Activated CD4-positive, CD25-positive, alpha-beta regulatory T cell treated with anti-CD3 and anti-CD28 coated beads, Interleukin-2, amount 50 U/mL, for 24 hours (primary cell): ENCODE results near the gene INTS1.
"Not testable (repeated sequence)": the region's sequence is repeated elsewhere in the genome, so short reads cannot be mapped to it uniquely, and the experiment has no call there.

ENCODE experiments used
- ATAC-seq, 2 donors: fragments of 150-1000 bp; cut with Tn5 transposase; one replicate each; pipeline ENCODE4 v1.10.0; 2021; ENCODE audit warnings: mild to moderate bottlenecking in 1 of 2, moderate library complexity in 1 of 2

Gene INTS1

DNA sequence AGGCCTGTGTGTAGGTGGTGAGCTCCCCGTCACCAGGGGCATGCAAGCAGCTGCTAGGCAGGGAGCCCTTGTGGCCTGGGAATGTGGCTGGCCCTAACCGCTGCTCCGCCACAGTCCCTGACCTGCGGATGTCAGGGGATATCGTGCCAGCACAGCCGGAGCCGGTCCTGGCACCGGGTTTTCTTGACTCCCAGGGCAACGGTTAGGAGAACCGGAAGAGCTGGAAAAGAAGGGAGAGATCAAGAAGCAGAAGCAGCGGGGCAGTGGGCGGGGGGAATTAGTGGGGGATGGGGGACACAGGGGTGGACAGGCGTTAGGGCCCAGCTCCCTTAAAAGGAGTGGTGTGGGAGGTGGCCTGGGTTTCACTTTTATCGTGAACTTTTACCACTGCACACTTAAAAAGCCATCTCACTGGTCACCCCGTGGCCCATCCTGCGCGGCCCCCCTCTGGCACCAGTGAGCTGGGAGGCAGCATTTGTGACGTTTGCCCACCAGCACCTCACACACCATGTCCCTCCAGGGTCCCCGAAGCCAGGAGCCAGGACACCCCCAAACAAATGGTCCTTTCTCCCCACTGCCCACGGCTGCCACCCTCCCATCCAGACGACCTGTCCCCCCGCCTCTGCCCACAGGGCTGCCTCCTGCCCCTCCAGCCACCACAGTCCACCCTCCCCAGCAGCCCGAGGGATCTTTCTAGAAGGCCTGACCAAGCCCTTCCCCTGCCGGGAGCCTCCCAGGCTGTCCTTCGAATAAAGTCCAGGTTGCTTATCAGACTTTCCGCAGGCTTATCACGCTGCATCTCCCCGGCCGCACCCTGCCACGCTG is 43.2 kb downstream of the INTS1 start:
- ATAC-seq, result no peak

- ATAC-seq, result no peak
Observed at GRCh38 chr7:1459920-1460820, 44.0 kb downstream of the INTS1 start.

DNA sequence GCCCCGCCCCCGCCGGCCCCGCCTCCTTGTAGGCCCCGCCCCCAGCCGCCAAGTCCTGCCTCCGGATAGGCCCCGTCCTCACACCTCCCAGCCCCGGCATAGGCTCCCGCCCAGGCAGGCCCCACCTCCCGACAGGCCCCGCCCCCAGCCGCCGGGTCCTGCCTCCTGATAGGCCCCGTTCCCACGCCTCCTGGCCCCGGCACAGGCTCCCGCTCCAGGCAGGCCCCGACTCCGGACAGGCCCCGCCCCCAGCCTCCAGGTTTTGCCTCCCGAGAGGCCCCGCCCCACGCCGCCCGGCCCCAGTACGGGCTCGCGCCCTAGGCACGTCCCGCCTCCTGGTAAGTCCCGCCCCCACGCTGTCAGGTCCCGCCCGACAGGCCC is 44.7 kb downstream of the INTS1 start:
- ATAC-seq, result peak; percentile 94 to 97

DNA sequence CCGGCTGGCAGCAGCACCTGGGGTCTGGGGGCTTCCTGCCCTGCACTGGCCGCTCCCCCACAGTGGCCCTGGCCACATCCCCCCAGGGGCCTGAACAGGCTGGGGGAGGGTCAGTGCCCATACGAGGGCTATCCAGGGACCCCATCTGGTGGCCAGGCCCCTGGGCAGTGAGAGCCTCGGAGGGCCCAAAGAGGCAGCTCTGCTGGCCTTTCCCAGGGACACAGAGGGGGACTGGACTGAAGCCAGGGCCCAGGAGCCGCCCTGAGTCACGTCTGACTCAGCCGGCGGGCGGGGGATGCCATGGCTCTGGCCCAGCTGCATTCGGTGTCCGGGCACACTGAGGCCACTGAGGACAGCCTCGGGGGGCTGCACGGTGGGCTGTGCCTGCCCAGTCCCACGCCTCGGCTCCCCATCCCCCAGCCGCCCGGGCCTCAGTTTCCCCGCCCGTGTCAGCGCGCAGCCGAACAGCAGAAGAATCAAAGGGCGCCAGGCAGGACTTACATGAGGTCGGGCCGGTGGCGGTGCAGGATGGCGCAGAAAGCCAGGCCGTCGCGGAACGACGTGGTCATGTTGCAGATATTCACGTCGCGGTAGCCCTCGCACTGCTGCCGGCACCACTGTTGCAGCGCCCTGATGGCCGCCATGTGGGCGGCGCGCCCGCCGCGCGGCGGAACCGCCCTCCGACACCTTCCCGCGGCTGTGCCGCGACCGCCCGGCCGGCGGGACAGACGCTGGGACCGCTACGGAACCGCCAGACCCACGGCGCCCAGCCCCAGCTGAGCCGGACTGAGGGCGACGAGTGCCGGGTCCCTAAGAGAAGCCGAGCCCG is 45.3 kb downstream of the INTS1 start, which contains the start of gene MICALL2:
Gene MICALL2 (minus strand): TSS at position 788 of the 829 bp plus-strand sequence. CDS start 144 bp downstream, at position 644.
- peak; percentile 8 to 13 for ATAC-seq

DNA sequence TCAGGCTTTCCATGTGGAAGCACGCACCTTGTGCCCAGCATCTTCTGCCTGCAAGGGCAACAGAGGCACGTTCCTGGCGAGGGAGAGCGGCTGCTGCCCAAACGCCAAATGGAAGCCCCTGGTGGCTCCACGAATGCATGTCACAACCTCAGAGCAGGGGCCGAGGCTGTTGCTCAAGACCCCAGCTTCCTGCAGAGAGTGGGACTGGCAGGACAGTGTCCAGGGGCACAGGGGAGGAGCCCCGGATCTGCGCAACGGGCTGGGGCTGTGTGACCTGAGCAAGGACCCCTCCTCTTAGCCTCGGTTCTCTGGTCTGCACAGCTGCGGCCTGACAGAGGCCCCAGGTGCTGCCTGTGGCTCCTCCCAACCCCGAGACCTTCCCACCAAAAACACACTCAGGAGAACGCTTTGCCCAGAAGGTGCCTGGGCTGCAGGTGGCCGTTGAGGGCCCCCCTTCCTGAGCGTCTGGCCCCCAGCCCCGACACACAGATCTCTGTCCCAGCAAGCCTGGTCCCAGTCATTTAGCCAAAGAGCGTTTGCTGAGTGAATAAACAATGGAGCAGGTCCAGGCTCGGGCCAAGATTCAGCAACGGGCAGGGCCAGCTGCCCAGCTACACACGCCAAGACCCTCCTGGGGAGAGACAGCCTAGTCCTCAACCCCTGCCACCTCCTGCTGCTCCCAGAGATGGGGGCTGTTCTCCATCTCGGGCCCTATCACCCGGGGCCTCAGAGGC is 46.1 kb downstream of the INTS1 start:
- no peak for ATAC-seq

DNA sequence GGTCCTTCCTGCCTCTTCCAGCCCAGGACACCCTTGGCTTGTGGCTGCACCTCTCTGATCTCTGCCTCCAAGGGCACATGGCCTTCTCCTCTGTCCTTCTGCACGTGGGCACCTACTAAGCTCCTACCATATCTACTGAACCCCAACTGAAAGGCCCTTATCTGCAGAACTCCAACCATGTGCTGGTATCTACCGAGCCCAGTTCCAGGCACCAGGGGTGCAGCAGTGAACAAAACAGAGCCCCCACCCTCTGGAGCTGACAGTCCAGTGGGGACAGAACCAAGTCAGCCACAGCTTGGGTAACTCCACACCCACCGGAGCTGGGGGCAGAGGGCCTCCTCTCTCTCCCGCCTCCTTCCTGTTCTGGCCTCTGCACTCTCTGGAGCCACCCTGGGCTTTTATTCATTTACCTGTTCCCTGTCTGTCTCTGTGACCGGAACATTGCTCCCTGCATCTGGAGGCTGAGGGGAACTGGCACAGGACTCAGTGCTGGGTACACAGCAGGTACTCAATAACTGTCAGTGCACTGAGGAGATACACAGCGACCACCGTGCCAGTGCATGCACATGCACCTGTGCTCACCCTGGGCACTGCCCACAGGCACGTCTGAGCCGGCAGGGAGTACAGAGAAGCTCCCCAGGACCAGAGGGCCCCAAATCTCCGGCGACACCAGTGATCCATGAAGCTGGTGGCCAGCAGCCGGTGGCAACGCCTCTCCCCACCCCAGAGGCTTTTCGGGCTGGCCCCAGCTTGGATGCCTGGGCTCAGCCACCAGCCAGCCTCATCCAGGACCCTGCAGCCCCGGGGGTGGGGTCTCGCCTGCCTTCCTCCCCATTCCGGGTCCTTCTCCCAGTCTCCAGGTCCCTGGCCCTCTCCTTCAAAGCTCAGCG is 46.9 kb downstream of the INTS1 start:
- ATAC-seq, result no peak

- ATAC-seq, result no peak
Observed at GRCh38 chr7:1455955-1456354, 48.2 kb downstream of the INTS1 start.

- ATAC-seq, result no peak
Observed at GRCh38 chr7:1455241-1455939, 48.8 kb downstream of the INTS1 start.

GRCh38 chr7:1454542-1454941 is 49.6 kb downstream of the INTS1 start:
- ATAC-seq, result no peak

DNA sequence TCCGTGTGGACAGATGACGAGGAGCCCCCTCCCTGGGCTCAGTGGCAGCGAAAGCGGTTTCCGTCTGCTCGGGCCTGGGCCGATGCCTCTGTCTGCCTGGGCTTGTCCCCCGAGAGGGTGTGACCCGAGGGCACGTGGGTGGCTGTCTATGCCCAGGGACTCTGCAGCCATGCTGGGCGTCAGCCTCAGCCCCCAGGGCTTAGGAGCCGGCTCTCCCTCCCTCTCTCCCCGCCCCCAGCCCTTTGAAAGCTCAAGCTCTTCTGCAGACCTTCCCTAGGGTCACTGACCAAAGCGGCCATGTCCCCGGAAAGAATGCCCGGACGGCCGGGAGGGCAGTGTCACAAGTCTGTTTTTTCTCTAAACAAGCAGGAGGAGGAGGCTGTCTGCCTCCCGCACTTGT is 52.0 kb downstream of the INTS1 start:
- ATAC-seq, result no peak

- no peak for ATAC-seq
Observed at GRCh38 chr7:1450987-1451386, 53.2 kb downstream of the INTS1 start.

DNA sequence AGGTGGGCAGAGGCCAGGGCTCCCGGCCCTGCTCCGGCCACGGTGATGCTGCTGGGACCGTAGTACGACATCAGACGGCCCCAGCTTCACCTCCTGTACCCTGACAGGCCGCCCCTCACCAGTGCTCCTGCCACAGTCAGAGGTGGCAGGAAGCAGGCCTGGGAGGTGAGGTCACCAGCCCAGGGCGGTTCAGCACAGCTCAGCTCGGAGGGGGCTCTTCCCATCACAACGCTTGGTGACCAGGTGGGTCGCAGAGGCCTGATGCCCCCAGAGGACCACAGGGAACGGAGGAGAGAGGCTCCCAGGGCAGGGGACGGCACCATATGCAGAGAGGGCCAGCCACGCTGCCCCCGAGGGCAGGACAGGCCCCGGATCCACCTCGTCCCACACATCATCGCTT is 53.8 kb downstream of the INTS1 start:
- ATAC-seq, result no peak

- ATAC-seq, result no peak
Observed at GRCh38 chr7:1449951-1450350, 54.2 kb downstream of the INTS1 start.

- no peak for ATAC-seq
Observed at GRCh38 chr7:1449501-1449900, 54.7 kb downstream of the INTS1 start.

- ATAC-seq, result no peak
Observed at GRCh38 chr7:1448958-1449357, 55.2 kb downstream of the INTS1 start.

- no peak for ATAC-seq
Observed at GRCh38 chr7:1447551-1448244, 56.5 kb downstream of the INTS1 start.

GRCh38 chr7:1447112-1447511 is 57.1 kb downstream of the INTS1 start:
- no peak for ATAC-seq

- ATAC-seq, result no peak
Observed at GRCh38 chr7:1446620-1447032, 57.6 kb downstream of the INTS1 start.

DNA sequence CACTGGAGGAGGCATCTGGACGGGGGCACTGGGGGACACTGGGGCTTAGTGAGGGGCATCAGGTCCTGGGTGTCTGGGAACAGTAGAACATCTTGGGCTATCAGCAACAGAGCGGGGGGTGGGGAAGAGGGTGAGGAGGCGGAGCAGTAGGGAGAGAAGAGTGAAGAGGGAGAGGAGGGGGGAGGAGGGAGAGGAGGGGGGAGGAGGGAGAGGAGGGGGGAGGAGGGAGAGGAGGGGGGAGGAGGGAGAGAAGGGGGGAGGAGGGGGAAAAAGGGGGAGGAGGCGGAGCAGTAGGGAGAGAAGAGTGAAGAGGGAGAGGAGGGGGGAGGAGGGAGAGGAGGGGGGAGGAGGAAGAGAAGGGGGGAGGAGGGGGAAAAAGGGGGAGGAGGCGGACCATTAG is 58.2 kb downstream of the INTS1 start:
- ATAC-seq, result not testable (repeated sequence)

GRCh38 chr7:1445341-1445740 is 58.8 kb downstream of the INTS1 start:
- no peak for ATAC-seq
